Epithelial cell of esophagus (primary cell): ENCODE measurements around the gene FBXO34.

Experiments used
- DNase-seq: peaks from one replicate; pipeline ENCODE4 v3.0.0; 2010; ENCODE audit warnings: low read depth
- H3K4me3 ChIP-seq: 2 replicates; pipeline ENCODE4 v1.5.1; 2011; ENCODE audit warnings: mild to moderate bottlenecking, low read length, control low read depth
- TF ChIP-seq, protein P1 (sequence below): IDR thresholded peaks from 2 replicates; pipeline ENCODE4 v1.5.1; 2011; ENCODE audit warnings: low read depth, mild to moderate bottlenecking, low read length, control low read depth, inconsistent platforms; ENCODE audit not compliant: insufficient read depth; ENCODE audit errors: missing control alignments

Gene FBXO34

DNA sequence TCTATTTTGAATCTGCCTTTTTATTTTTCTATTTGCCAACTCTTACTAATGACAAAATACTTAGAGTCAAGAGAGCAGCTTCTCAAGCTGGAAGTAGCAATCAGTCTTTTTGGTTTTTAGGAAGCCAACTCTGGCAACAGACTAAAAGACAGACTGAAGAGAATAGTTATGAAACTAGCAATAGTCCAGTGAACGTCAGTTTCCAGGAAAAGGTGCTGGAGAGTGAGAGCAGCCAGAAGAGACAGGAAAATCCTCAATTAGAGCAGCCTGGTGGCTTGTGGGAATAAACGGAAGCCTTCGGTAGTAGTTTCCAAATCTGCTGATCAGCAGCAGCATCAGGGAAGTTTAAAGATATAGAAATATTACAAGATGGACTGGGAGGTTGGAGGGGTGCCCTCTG, 113.3 kb downstream of the FBXO34 start:
- TF ChIP-seq, protein P1, sequence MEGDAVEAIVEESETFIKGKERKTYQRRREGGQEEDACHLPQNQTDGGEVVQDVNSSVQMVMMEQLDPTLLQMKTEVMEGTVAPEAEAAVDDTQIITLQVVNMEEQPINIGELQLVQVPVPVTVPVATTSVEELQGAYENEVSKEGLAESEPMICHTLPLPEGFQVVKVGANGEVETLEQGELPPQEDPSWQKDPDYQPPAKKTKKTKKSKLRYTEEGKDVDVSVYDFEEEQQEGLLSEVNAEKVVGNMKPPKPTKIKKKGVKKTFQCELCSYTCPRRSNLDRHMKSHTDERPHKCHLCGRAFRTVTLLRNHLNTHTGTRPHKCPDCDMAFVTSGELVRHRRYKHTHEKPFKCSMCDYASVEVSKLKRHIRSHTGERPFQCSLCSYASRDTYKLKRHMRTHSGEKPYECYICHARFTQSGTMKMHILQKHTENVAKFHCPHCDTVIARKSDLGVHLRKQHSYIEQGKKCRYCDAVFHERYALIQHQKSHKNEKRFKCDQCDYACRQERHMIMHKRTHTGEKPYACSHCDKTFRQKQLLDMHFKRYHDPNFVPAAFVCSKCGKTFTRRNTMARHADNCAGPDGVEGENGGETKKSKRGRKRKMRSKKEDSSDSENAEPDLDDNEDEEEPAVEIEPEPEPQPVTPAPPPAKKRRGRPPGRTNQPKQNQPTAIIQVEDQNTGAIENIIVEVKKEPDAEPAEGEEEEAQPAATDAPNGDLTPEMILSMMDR, result no peak
- no peak overlapping the region for H3K4me3 ChIP-seq
- DNase-seq, result no peak

DNA sequence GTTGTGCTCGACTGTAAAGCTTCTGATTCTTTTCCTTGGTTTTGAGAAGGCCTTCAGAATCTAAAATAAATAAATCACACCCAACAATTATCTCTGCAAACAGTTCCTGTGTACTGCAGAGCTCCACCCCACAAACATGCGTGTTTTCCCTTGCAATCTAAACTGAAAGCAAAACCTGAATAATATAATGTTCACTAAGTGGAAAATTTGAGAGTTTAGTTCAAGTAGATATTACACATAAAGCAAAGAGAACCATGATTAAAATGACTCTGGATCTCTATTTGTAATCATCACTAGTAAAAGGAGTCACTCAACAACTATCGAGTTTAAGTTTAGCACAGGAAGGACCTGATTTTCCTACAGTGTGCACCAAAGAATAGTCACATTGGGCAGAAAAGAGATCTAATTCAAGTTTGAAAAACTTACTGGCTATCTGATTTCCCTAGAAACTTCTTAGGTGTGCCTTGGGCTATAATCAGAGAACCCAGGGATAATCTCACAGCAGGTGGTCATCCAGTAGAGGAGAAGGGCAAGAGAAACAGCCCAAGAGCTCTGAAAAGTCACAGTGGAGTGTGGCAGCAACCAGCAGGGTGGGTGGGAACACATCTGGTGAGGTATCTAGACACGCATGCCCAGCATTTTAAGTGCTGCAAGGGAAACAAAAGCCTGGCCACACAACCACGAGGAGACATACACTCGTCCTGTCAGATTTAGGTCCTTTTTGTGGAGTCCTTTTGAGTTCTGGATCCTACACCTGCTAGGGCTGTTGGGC, 115.0 kb downstream of the FBXO34 start:
- H3K4me3 ChIP-seq, result no peak overlapping the region
- no peak for DNase-seq
- TF ChIP-seq, protein P1, result no peak

DNA sequence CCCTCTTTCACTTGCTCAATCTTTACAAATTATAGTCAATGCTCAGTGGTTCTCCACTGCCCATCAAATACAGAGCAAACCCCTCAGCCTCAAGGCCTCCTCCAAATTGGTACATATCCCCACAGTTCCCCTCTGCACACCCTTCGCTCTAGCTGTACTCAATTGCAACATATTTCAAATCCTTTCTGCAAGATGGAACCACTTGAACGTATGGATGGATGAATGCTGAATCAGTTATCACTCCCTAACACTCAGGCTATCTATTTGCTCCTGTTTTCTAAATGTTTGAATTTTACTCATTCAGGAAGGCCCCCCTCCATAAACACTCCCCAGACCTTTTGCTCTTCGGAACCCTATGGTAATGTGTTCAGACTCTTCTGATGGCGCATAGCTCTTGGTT, 115.9 kb downstream of the FBXO34 start:
- TF ChIP-seq, protein P1, result no peak
- H3K4me3 ChIP-seq, result no peak overlapping the region
- DNase-seq, result no peak

DNA sequence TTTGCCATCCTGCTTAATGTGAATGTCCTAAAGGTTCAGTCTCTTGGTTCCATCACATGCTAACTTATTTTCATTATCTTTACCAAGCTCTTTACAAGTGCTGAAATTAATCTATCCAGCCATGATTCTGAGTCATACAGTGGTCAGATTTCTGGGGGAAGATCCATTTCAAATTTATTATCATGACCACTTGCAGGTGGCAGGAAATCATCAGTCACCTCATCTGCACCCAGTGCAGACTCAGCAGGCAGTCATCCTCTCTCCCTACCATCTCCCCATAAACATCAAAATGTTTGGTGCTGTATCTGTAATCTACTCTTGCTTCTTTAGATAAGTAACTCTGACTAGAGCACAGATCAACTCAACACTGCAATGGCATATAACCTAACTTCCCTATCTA, 116.9 kb downstream of the FBXO34 start:
- DNase-seq, result no peak
- TF ChIP-seq, protein P1, result no peak
- no peak overlapping the region for H3K4me3 ChIP-seq

DNA sequence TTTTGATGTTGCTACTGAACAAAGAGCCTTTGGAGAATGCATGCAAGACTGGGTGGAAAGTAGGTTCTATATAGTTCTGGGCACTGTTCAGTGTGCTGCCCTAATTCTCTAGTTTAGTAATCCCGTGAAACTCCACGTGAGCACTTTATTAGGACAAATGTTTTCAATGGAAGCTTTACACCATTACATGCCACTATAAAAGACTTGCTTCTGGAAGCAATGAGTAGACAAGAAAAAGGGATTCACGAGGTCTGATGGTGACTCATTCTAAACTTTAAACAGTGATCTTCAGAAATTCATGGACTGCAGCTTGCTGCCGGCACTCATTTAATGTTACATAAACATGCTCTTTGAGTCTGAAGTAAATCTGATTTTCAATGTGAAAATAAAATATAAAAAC, 118.1 kb downstream of the FBXO34 start:
- TF ChIP-seq, protein P1, result no peak
- no peak for DNase-seq
- H3K4me3 ChIP-seq, result no peak overlapping the region

DNA sequence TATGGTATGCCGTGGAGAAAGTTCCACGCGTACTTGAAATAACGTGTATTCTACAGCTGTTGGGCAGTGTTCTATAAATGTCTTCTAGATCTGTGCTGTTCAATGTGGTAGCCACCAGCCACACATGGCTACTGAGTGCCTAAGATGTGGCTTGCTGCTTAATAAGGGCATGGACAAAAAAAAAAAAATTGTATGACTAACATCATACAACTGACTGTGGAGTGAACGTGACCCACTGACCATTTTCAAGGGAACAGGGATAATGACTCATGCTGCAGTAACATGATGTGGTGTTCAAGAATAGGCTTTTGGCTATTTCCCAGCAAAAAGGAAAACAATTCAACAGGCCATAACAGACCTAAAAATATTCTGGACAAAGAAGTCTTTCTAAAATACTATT, 127.5 kb downstream of the FBXO34 start:
- TF ChIP-seq, protein P1, result no peak
- DNase-seq, result peak; percentile 87
- no peak overlapping the region for H3K4me3 ChIP-seq

DNA sequence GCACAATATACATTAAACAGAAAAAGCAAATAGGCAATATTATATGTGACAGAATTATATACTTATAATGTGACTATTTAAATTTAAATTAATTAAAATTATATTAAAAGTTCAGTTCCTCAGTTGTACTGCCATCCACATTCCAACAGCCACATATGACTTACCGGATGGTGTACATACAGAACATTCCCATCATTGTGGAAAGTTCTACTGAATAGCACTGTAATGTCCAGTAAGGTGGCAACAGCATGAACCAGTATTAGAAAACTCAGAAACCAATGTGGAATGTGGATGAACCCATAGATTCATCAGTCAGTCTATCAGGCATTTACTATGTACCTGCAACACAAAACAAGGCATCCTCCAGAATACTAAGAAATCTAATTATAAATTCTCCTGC, 128.0 kb downstream of the FBXO34 start:
- H3K4me3 ChIP-seq, result no peak overlapping the region
- DNase-seq, result no peak

More for the DNA sequence above, 128.0 kb downstream of the FBXO34 start:
- TF ChIP-seq, protein P1, result no peak
